HFFc6 (cell line): ENCODE data around the gene BRME1. TPM values are rescaled to one million over a fixed set of nuclear protein-coding genes. Genes with fewer than 3 reads are reported as not detected.

Experiments
- DNase-seq: peaks from one replicate; pipeline ENCODE4 v3.0.0-alpha.2; 2018
- H3K27ac Mint-ChIP-seq: 2 replicates; pipeline ENCODE4 v1.8.0; 2020; ENCODE audit warnings: mild to moderate bottlenecking, mixed read lengths
- H3K27me3 Mint-ChIP-seq: 2 replicates; pipeline ENCODE4 v1.8.0; 2021; ENCODE audit warnings: mild to moderate bottlenecking, moderate library complexity, mixed read lengths; ENCODE audit not compliant: insufficient read depth
- H3K36me3 Mint-ChIP-seq: 2 replicates; pipeline ENCODE4 v1.8.0; 2021; ENCODE audit warnings: low read depth, mixed read lengths
- H3K4me1 Mint-ChIP-seq: 2 replicates; pipeline ENCODE4 v1.8.0; 2020; ENCODE audit warnings: low read depth, mixed read lengths
- H3K4me3 Mint-ChIP-seq: 2 replicates; pipeline ENCODE4 v1.8.0; 2020; ENCODE audit warnings: mild to moderate bottlenecking, moderate library complexity, mixed read lengths
- H3K9me3 Mint-ChIP-seq: 2 replicates; pipeline ENCODE4 v1.8.0; 2020; ENCODE audit warnings: mild to moderate bottlenecking, mixed read lengths
- CTCF ChIP-seq: fragments of 200-600 bp; sonication (generic); IDR thresholded peaks from 2 replicates; pipeline ENCODE4 v1.5.0; 2021; ENCODE audit warnings: antibody characterized with exemption, mild to moderate bottlenecking
- total RNA-seq, 6 experiments: library from RNA; stranded (reverse); fragmentation: NEBNext Ultra II Directional; extraction: Animal tissue kit (Norgen Biotek cat#: 25700); gene quantifications; 2 replicates in 1 of 6; 3 replicates in 5 of 6; pipeline ENCODE4 v1.2.3, GENCODE V29; 2021

The BRME1 gene
- total RNA-seq, 6 experiments from 2014 or later, result 0.37 to 0.67 (median 0.55) TPM

- H3K4me3 Mint-ChIP-seq, result peak overlapping the region; percentile 84
- H3K27me3 Mint-ChIP-seq, result peaks cover 46% of the 10 kb centered on the region
- peak overlapping the region; percentile 88 for H3K27ac Mint-ChIP-seq
- H3K9me3 Mint-ChIP-seq, result peaks cover 36% of the 10 kb centered on the region
- no peak for DNase-seq
- peaks cover 53% of the 10 kb centered on the region for H3K4me1 Mint-ChIP-seq
- peaks cover 32% of the 10 kb centered on the region for H3K36me3 Mint-ChIP-seq
- no peak for TF ChIP-seq CTCF
Observed at GRCh38 chr19:13843104-13843921, 62.6 kb downstream of the BRME1 start.

GRCh38 chr19:13842291-13843103, 63.4 kb downstream of the BRME1 start:
- peaks cover 37% of the 10 kb centered on the region for H3K36me3 Mint-ChIP-seq
- DNase-seq, result peak; percentile 75
- peaks cover 44% of the 10 kb centered on the region for H3K9me3 Mint-ChIP-seq
- H3K4me1 Mint-ChIP-seq, result peaks cover 57% of the 10 kb centered on the region
- peaks cover 54% of the 10 kb centered on the region for H3K27me3 Mint-ChIP-seq
- peak overlapping the region; percentile 100 for H3K27ac Mint-ChIP-seq
- H3K4me3 Mint-ChIP-seq, result peak overlapping the region; percentile 99
- peak; percentile 39 for TF ChIP-seq CTCF

GRCh38 chr19:13841962-13842290, 64.0 kb downstream of the BRME1 start:
- peak; percentile 43 for DNase-seq
- no peak for TF ChIP-seq CTCF
- peaks cover 49% of the 10 kb centered on the region for H3K9me3 Mint-ChIP-seq
- H3K27me3 Mint-ChIP-seq, result peaks cover 60% of the 10 kb centered on the region
- H3K4me1 Mint-ChIP-seq, result peaks cover 61% of the 10 kb centered on the region
- H3K4me3 Mint-ChIP-seq, result peak overlapping the region; percentile 99
- peaks cover 42% of the 10 kb centered on the region for H3K36me3 Mint-ChIP-seq
- peak overlapping the region; percentile 100 for H3K27ac Mint-ChIP-seq

- H3K4me3 Mint-ChIP-seq, result peak overlapping the region; percentile 99
- peak; percentile 59 for DNase-seq
- H3K27ac Mint-ChIP-seq, result peak overlapping the region; percentile 100
- H3K4me1 Mint-ChIP-seq, result peaks cover 61% of the 10 kb centered on the region
- peaks cover 46% of the 10 kb centered on the region for H3K36me3 Mint-ChIP-seq
- H3K9me3 Mint-ChIP-seq, result peaks cover 55% of the 10 kb centered on the region
- H3K27me3 Mint-ChIP-seq, result peaks cover 66% of the 10 kb centered on the region
- TF ChIP-seq CTCF, result no peak
Observed at GRCh38 chr19:13841086-13841961, 64.6 kb downstream of the BRME1 start.
